UCSD-AML1 (cell line): ENCODE results near the gene EGFR.

Experiments
- DNase-seq: peaks from one replicate; lab custom pipeline; 2025; ENCODE audit not compliant: unreplicated experiment; lab: John Stamatoyannopoulos, UW

EGFR gene

DNA sequence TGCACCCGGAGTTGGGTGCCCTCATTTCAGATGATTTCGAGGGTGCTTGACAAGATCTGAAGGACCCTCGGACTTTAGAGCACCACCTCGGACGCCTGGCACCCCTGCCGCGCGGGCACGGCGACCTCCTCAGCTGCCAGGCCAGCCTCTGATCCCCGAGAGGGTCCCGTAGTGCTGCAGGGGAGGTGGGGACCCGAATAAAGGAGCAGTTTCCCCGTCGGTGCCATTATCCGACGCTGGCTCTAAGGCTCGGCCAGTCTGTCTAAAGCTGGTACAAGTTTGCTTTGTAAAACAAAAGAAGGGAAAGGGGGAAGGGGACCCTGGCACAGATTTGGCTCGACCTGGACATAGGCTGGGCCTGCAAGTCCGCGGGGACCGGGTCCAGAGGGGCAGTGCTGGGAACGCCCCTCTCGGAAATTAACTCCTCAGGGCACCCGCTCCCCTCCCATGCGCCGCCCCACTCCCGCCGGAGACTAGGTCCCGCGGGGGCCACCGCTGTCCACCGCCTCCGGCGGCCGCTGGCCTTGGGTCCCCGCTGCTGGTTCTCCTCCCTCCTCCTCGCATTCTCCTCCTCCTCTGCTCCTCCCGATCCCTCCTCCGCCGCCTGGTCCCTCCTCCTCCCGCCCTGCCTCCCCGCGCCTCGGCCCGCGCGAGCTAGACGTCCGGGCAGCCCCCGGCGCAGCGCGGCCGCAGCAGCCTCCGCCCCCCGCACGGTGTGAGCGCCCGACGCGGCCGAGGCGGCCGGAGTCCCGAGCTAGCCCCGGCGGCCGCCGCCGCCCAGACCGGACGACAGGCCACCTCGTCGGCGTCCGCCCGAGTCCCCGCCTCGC, at the start of gene EGFR:
TSS of gene EGFR (plus strand) at position 657 of the 830 bp plus-strand sequence. CDS start 261 bp downstream, outside the sequence.
- DNase-seq = no peak

DNA sequence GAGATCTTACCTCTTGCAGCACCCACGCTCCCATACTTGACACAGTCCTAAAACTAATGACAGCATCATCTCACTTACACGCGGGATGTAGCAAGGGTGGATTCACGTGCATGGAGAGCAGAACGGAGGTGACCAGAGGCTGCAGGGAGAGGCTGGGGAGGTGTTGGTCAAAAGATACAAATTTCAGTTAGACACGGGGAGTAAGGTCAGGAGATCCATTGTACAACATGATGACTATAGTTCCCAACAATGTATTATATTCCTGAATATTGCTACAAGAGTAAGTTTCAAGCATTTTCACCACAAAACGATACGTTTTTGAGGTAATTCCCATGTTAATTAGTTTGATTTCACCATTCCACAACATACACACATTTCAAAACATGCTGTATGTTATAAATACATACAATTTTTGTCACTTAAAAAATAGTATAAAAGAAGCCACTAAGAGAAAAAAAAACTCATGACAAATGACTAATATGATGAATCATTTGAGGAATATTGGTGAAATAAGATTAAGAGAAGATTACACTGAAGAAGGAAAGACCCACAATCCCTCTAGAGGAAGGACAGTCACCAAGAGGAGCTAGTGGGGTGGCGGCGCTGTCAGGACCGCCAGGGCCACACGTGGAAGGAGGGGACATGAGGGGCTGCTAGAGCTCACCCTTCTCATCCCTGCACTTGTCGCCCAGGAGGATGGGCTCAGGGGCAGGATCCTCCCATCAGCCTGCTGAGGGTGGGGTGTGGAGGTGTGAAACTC, 49.4 kb upstream of the EGFR start:
- DNase-seq = no peak

DNA sequence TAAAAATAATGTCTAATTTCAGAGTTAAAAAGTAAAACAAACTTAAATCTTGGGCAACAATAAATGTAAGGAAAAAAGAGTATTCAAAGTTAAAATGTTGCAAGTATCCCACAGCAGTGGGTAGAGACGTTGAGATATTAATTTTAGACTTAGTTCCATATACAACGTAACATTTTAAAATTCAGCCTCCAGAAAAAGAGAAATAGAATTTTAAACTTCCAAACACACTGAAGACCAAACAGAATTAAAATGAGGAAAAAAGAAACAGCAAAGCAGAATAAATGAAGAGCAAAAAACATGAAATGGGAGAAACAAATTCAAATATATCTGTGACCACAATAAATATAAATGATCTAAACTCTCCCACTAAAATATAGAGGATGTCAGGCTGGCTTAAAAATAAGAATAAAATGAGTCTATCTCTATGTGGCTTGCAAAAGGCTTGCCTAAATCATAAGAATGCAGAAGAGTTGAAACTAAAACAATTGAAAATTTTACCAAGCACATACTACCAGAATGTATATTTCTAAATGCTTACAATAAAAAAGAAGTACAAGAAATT, 46.0 kb upstream of the EGFR start:
- DNase-seq = no peak

DNA sequence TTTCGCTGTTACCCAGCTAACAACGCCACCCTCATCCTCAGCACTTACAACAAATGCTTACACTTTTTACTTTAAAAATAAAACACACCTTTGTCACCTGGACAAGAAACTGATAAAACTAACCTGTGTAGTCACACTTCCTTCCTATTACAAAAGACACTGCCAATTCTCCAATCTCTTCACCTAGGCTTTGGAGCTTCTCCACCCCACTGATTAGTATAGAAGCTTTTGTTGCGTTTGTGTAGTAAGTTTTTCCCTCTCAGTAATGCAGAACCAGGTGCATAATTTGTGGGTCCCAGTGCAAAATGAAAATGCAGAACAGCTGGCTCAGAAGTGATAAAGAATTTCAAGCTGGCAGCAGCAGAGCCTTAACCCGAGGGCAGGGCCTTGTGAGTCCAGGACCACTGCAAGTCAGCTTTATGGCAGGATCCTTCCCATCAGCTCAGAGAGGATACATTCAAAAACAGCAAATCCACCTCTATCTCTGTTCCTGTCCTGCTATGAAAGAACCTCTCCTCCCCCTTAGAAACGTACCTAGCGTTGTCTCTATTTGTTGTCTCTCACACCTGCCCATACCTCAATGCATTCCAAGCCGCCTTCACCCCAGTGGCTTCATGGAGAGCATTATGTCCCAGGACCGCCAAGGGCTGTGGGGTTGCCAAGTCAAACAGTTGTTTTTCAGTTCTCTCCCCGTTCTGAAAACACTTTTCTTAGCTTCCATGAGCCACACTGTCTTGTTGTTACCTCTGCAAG, 40.3 kb upstream of the EGFR start:
- no peak for DNase-seq

DNA sequence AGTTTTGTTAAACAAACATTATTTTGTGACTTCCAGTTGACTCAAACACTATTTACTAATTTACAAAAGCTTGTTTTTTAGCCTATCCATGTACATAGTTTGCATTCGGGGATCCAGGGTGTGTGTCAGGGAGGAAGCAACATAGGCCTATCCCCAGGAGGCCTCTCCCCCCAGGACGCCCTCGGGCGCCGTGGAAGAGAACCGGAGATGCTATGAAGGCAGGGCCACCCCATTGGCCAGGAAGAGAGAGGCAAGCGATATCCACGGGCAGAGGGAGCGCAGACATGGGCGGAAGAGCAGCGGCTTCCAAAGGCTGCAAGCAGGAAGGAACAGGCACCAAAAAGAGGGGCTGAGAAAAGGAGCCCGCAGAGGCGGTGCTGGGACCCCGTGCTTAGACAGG, 38.3 kb upstream of the EGFR start:
- no peak for DNase-seq

DNA sequence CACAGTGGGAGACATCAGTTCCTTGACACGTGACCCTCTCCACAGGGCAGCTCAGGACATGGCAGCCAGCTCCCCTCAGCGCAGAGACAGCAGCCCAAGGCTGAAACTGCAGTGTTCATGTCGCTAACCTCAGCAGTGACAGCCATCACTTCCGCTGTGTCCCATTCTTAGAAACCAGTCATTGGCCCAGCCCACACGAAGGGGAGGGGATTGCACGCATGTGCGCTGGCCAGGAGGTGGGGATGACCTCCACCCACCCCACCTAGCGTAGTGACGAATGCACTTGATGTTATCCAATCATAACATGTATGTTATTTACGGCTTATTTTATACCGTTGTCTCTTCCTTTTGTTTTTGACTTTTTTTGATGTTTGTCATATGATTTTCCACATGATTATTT, 36.9 kb upstream of the EGFR start:
- DNase-seq = no peak

DNA sequence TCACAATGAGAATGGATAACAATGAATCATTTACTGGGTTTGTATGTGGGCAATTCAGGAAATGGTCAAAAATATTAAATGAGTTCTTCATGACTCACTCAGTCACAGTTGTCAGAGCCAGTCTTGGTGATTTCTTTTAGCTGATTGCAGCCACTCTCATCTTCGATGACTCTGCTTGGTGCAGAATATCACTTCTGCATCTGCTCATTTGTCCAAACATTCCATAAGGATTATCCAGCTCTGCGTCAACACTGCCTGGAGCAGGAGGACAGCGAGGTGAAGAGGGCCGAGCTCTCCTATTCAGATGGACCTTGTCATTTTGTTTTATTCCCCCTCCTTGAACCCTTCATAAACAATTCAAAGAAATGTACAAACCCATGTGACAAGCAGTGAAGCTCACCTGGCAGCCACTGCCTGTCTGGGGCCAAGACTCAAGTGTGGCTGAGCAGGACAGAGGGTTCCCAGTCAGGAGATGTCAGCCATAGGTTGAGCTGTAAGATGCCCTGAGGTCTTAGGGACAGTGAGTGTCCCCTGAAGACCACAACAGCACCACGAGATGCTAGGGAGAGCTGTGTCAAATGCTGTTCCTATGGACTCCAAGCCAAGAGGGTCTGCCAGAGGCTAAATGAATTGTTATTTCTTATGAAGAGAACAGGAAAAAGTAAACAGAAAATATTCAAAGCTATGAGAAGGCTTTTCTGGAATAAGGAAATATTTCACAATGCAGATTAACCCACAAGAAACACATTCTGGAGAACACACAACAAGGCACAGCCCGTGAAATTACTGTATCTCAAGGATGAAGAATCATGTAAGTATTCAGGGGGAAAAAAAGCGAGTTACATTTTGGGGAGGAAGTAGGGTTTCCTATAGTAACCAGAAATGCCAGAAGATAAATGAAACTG, 33.1 kb upstream of the EGFR start:
- no peak for DNase-seq

DNA sequence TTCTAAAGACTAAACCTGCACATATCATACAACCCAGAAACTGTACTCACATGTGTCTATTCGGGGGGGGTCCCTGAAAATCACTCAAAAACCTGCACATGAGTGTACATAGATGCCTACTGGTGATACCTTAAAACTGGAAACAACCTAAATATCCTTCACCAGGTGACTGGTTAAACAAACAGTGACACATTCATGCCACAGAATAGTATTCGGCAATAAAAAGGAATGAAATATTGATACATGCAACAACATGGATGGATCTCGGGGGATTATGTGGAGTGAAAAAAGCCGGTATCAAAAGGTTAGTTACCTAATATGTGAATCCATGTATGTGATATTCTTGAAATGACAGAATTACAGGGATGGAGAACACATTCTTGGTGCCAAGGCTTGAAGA, 32.1 kb upstream of the EGFR start:
- no peak for DNase-seq

DNA sequence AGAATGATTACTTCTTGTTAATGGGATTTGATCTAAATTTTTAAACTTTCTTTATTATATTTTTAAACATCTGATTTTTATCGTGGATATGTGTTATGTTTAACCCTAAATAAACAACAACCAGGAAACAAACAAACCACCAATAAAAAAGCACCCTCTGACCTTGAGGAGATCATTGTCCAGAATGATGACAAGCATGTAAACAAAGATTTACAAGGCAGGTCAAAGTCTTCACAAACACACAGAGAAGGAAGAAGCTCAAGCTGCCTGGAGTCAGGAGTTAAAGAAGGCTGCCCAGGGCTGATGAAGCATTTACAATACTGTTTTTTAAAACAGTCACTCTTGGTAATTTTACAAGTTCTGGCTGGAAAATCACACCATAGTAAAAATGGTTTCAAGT, 31.0 kb upstream of the EGFR start:
- DNase-seq = no peak

DNA sequence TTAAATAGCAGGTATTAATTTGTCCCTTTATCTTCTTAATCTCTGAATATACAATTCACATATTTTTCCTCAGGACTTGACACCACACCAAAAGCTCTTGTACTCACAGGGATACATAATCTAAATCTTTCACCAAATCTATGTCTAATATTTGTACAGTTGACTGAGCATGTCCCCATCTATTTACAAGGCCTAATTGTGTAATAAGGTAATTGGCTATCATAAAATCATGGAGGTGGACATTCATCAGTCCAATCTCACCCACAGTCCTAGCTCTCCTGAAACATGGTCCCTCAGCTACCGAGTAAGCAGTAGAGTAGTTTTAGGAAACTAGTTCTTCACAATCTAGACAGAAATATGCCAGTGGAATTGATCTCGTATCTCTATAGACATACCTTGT, 30.3 kb upstream of the EGFR start:
- DNase-seq = no peak

DNA sequence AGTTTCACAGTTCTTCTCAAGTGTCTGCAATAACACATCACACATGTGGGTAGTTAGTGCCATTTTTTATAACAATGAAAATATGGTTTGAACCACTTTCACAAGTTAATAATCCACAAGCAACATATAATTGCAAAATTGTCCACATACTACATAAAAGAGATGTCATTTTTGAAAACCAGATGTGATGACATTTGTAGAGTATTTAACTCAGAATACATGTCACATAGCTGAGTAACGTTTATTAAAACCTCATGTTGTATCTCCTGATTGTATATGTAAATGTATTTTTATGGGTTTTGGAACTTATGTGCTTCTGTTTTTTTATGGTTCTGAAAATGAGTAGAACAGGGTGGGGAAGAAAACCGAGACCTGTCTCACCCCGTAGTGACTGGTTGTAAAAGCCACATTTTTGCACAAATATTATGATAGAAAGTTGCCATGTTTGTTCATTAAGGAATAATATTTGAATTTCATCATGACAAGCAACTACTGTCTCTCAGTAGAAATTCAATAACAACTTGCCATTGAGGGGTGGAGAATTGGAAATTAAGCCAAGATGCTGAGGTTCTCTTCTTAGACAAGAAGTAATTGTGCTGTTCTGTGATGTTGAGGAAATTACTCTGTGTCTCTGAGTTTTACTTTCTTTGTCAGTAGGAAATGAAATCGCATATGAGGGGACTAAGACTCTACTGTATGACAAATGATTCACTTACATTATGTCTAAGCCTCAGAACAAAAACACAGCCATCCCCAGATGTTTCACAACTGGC, 29.2 kb upstream of the EGFR start:
- no peak for DNase-seq

DNA sequence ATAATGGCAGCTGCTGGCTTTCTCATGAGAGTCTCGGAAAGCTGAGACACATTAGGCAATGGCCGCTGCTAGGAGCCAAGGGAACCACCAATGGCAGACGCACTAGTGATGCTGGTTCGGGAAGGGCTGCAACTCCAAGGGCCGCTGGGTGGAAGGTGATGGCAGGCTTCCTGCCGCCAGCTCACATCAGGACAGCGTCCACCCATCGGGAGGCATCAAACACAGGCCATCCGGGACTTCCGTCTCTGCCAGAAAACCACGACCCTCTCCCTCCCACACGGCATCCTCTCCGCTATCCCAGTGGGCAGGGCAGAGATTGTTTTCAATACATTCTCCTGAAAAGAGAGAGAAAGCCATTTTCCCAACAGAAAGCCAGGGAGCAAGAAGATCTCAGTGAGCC, 27.5 kb upstream of the EGFR start:
- no peak for DNase-seq

DNA sequence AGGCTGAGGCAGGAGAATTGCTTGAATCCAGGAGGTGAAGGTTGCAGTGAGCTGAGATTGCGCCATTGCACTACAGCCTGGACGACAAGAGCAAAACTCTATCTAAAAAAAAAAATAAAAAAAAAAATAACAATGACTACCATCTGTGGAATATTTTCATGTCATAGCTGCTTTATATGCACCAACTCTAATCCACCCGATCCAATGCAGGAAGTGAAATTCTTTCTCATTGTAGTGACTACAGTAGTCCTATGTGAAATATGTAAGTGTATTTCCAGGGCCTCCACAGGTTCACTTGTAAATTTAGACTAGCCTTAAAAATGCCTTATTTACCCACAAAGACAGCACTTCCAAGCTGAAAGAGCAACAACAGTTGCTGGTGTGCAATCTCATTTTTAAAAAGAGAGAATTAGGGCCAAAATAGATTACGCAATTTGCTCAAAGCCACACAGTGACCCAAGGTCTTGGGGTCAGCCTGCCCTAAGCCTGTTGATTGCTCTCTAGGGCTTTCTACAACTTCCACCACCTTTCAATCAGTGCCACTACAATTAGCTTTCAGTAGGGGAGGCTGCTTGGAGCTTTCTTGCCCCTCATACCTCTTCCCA, 25.8 kb upstream of the EGFR start:
- DNase-seq = no peak

DNA sequence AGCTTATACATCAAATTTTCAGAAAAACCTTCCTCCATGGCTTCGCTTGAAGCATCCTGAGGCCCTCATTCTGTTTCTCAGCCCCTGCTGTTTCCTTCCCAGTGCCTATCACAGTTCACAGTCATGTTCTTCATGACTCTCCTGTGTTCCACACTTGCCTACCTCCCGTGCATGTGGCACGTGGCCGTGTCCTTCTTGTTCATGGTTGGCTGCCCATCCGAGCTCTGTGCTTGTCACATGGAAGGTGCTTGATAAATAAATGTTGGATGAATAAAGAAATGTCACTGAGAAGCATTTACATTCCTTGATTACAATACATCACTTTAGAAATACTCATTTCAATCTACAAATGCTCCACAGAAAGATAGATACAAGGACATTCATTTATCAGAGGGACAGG, 23.7 kb upstream of the EGFR start:
- no peak for DNase-seq

DNA sequence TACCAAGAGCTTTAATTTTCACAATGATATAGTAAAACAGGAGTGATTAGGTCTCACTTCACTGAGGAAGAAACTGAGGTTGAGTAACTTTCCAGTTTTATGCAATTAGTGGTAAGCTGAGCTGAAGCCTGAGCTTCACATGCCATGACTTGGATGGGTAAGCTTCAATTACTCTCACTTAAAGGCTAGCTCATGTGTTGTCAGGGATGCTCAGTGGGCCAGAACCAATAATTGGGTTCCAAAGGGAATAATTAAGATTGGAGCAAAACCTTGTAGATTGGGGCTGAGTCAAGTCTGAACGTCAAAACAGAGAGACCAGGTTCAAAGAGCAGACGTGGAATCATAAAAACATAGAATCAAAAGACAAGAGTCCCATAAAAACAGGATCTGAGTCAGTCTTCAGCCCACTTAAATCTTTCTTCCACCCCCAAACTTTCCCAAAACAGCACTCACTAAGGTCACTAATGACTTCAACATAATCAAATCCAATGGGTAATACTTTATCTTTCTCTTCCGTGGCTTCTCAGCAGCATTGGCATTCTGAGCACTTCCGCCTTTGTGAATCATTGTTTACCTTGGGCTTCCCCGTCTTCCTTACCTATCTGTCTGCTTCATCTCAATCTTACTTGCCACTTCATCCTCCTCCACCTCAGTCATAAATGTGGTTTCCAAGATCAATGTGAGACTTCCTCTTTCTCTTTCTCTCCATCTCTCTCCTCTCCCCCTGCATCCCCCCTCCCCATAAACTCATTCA, 23.0 kb upstream of the EGFR start:
- DNase-seq = no peak

DNA sequence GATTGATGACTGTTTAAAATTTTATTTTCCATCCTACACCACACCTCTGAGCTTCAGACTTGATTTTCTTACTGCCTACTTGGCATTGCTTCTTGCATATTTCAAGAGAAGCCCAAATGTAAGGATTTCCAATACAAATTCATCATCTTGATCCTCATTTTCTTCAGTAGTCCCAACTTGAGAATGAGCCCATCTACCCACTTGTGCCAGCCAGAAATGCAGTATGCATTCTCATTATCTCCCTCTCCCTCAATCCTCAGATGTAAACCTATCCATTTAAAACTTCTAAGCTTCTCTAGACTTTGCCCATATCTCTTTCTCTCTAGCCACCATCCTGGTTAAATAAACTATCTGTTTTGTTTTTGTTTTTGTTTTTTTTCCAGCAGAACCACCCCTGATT, 22.4 kb upstream of the EGFR start:
- DNase-seq = no peak

DNA sequence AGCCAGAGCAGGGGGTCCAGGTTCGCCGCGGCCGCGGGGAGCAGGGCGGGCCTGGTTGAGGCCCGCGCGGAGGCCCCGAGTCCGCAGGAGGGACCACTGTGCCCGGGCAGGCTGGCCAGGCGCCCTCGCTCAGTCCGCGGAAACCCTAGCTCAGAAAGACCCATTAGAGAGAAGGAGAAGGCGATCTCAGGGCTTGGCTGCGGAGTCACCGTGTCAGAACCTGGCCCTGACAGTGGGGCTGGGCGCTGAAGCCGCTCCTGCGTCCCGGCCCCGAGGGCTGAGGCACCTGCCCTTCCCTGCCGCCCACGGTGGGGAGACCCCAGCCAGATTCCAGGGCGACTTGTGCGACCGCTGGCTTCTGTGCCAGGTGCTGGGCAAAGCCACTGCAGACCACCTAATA, 14.2 kb upstream of the EGFR start:
- no peak for DNase-seq

DNA sequence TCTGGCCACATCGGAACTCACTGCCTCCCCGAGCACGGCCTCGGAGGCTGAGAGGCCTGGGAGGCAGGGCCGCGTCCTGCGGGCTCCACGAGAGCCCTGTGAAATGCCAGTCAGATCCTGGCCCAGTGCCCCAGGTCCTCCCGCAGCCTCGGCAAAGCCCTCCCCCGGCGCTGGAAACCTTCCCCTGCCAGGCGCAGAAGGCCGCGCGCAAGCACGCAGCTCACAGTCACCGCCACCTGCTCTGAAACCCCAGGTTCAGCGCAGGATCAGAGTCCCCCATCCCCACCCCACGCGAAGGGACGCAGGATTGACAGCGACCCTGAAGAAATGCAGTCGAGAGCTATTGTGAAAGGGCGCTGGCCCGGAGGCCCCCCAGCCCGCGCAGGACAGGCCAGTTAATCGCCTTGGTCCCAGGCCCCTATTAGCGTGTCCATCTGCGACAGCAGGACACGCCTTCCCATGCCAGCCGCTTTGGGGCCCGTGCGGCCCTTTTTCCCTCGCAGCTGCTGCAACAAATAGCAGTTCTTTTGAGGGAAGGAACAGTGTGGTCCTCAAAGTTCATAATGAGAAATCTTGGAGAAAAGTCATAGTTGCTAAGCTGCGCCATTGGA, 13.5 kb upstream of the EGFR start:
- no peak for DNase-seq
